Measurements from ENCODE around the gene SYMPK.
A peak's percentile ranks its signal among the peaks of the same experiment; 100 is the strongest.

Gene SYMPK

DNA sequence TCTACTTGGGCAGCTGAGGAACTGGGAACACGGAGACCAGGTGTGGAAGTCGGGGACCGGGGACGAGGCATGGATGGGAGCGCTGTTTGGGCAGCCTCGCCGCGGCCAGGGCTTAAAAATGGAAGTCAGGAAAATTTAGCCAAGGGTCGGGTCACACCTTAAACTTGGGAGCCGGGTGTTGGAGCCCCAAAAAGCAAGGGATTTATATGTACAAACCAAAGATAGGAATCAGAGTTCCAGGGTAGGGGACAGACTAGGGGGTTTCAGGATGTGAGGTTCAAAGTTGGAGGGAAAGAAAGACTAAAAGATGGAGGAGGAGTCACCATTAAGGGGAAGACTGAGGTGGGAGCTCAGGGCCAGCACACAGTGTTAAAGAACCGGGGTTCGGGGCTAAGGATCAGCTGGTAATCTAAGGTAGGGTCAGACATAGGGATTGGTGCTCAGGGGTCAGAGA, 1.7 kb upstream of the SYMPK start:
- peaks cover 26% of the 10 kb centered on the region for H3K4me1 Mint-ChIP-seq (ENCODE audit: low read depth)
- H3K27me3 Mint-ChIP-seq, result peaks cover 26% of the 10 kb centered on the region
- H3K36me3 Mint-ChIP-seq (ENCODE audit: low read depth), result peaks cover 26% of the 10 kb centered on the region
- no peak overlapping the region for H3K27ac Mint-ChIP-seq
- H3K9me3 Mint-ChIP-seq, result no peaks in the 10 kb centered on the region
- DNase-seq, result no peak
- H3K4me3 Mint-ChIP-seq, result peak overlapping the region; percentile 66

DNA sequence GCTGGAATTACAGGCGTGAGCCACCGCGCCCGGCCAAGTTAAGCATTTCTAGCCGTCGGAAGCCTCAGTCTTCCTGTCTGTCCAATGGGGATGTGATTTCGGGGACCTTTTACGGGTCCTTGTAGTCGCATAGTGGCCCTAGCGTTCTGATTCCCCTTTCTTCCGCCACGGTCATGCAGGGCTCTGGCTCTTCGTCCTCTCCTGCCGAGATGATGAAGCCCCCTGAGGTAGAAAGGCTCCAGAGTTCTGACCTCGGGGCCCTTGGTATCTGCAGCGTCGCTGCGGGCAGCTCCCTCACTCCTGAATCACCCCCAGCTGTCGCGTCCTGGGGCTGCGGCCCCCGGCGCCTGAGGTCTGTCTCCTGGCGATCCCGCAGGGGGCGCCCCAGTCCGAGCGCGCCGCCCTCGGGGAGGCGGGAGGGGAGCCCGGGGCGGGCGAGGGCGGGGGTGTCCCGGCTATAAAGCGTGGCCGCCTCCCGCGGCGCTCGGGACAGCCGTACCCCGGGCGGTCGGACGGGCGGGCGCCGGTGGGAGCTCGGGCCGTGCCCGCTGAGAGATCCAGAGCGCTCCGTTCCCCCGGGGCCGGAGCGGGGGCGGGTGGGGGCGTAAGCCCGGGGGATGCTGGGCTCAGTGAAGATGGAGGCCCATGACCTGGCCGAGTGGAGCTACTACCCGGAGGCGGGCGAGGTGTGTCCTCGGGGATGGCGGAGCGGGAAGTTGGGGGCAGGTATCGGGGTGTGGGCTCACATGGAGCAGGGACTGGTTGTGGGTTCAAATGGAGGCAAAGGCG, 1.1 kb upstream of the SYMPK start, which contains the start of gene FOXA3:
TSS of gene FOXA3 (plus strand) at position 487 of the 789 bp plus-strand sequence. CDS start at position 618, 131 bp downstream.
- H3K36me3 Mint-ChIP-seq (ENCODE audit: low read depth), result peaks cover 32% of the 10 kb centered on the region
- no peaks in the 10 kb centered on the region for H3K9me3 Mint-ChIP-seq
- H3K27me3 Mint-ChIP-seq, result peaks cover 26% of the 10 kb centered on the region
- peak within 1 kb of the TSS; percentile 97 for H3K4me3 Mint-ChIP-seq
- H3K27ac Mint-ChIP-seq, result peak within 1 kb of the TSS; percentile 98
- H3K4me1 Mint-ChIP-seq (ENCODE audit: low read depth), result peaks cover 26% of the 10 kb centered on the region
- DNase-seq, result peak; percentile 76

- Mint-ChIP-seq H3K9me3 (no peaks in the 10 kb centered on the region), H3K27me3 (peaks cover 26% of the 10 kb centered on the region), H3K36me3 (ENCODE audit: low read depth) (peaks cover 38% of the 10 kb centered on the region), H3K27ac (peak overlapping the region; percentile 98), H3K4me3 (peak overlapping the region; percentile 97), H3K4me1 (ENCODE audit: low read depth) (peaks cover 27% of the 10 kb centered on the region)
- DNase-seq, result no peak
Observed at GRCh38 chr19:45863335-45863839, 440 bp upstream of the SYMPK start.

- H3K4me3 Mint-ChIP-seq, result peak overlapping the region; percentile 97
- no peaks in the 10 kb centered on the region for H3K9me3 Mint-ChIP-seq
- peaks cover 31% of the 10 kb centered on the region for H3K4me1 Mint-ChIP-seq (ENCODE audit: low read depth)
- H3K27ac Mint-ChIP-seq, result peak overlapping the region; percentile 98
- H3K27me3 Mint-ChIP-seq, result peaks cover 26% of the 10 kb centered on the region
- peaks cover 45% of the 10 kb centered on the region for H3K36me3 Mint-ChIP-seq (ENCODE audit: low read depth)
- no peak for DNase-seq
Observed at GRCh38 chr19:45862271-45862563, 730 bp downstream of the SYMPK start.

- Mint-ChIP-seq H3K27ac (peak overlapping the region; percentile 98), H3K4me1 (ENCODE audit: low read depth) (peaks cover 31% of the 10 kb centered on the region), H3K36me3 (ENCODE audit: low read depth) (peaks cover 59% of the 10 kb centered on the region), H3K4me3 (peak overlapping the region; percentile 97), H3K27me3 (peaks cover 23% of the 10 kb centered on the region), H3K9me3 (no peaks in the 10 kb centered on the region)
- no peak for DNase-seq
Observed at GRCh38 chr19:45860359-45861259, 2.3 kb downstream of the SYMPK start.

- Mint-ChIP-seq H3K4me1 (ENCODE audit: low read depth) (peaks cover 5% of the 10 kb centered on the region), H3K4me3 (no peak overlapping the region), H3K9me3 (no peaks in the 10 kb centered on the region), H3K27ac (no peak overlapping the region), H3K27me3 (no peaks in the 10 kb centered on the region), H3K36me3 (ENCODE audit: low read depth) (peaks cover 92% of the 10 kb centered on the region)
- no peak for DNase-seq
Observed at GRCh38 chr19:45854167-45854778, 8.7 kb downstream of the SYMPK start.

GRCh38 chr19:45852983-45853382, 10.0 kb downstream of the SYMPK start:
- Mint-ChIP-seq H3K4me1 (ENCODE audit: low read depth) (peaks cover under 1% of the 10 kb centered on the region), H3K9me3 (no peaks in the 10 kb centered on the region), H3K27ac (peak overlapping the region; percentile 50), H3K27me3 (no peaks in the 10 kb centered on the region), H3K36me3 (ENCODE audit: low read depth) (peaks cover 92% of the 10 kb centered on the region), H3K4me3 (no peak overlapping the region)
- DNase-seq, result no peak

DNA sequence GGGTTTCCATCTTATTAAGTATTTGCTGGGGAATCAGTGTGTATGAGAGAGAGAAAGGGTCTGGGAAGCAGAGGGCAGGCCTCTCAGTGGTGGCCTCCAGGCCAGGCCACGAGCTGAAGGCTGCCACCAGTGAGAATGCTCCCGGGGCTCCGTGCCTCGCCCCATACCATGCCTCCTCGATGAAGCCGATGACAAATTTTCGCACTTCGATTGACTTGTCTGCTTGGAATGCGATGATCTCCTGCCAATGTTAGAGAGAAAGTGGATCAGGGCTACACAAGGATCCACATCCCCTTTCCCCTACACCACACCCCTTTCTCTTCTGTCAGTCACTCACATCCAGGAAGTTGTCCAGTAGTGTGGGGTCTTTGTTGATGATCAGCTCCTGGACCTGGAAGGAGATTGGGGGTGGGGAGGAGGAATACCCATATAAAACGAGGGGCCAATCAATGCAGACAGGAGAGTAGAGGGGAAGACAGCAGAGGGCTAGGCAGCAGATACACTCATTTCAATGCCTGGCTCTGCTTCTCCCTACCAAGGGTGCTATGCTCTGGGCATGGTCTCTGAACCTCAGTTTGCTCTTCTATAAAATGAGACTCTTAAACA, 10.7 kb downstream of the SYMPK start:
- Mint-ChIP-seq H3K4me3 (no peak overlapping the region), H3K27ac (peak overlapping the region; percentile 50), H3K9me3 (no peaks in the 10 kb centered on the region), H3K27me3 (no peaks in the 10 kb centered on the region), H3K36me3 (ENCODE audit: low read depth) (peaks cover 96% of the 10 kb centered on the region), H3K4me1 (ENCODE audit: low read depth) (no peaks in the 10 kb centered on the region)
- no peak for DNase-seq

DNA sequence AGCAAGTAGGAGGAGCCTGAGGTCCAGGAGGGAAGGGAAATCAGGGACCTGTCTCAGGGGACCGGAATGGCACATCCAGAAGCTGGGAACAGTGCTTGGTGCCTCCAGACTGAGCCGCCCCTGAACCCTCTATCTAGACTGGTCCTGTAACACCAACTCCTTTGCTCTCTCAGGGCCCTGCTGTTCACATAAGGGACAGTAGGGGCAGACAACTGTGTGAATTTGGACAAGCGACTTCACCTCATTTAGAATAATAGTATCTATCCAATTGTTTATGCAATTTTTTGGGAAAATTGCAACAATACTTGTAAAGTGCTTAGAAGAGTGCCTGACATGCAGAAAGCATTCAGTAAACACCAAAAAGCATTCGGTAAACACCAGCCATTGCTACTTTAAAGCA, 14.0 kb downstream of the SYMPK start:
- Mint-ChIP-seq H3K9me3 (no peaks in the 10 kb centered on the region), H3K4me3 (no peak overlapping the region), H3K4me1 (ENCODE audit: low read depth) (no peaks in the 10 kb centered on the region), H3K27ac (no peak overlapping the region), H3K27me3 (no peaks in the 10 kb centered on the region), H3K36me3 (ENCODE audit: low read depth) (peaks cover 93% of the 10 kb centered on the region)
- DNase-seq, result no peak

GRCh38 chr19:45847663-45848062, 15.3 kb downstream of the SYMPK start:
- H3K4me3 Mint-ChIP-seq, result no peak overlapping the region
- DNase-seq, result no peak
- no peak overlapping the region for H3K27ac Mint-ChIP-seq
- no peaks in the 10 kb centered on the region for H3K4me1 Mint-ChIP-seq (ENCODE audit: low read depth)
- no peaks in the 10 kb centered on the region for H3K27me3 Mint-ChIP-seq
- peaks cover 95% of the 10 kb centered on the region for H3K36me3 Mint-ChIP-seq (ENCODE audit: low read depth)
- no peaks in the 10 kb centered on the region for H3K9me3 Mint-ChIP-seq

DNA sequence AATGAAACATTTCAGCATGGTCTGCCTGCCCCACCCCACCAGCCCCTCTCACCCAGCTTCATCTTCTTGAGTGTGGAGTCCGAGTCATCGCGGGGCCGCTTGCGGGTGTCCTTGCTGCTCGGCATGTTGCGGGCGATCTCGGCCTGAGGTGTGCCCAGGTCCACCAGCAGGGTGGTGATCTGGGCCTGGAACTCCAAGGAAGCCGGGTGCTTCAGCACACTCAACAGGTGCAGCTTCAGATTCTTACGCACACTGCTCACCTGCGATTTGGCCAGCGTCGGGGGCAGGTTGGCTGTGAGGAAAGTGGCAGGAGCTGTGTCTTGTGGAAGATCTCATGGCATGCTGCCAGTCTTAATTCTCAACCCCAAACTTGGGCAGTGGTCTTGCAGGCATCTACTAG, 20.7 kb downstream of the SYMPK start:
- Mint-ChIP-seq H3K27ac (no peak overlapping the region), H3K27me3 (no peaks in the 10 kb centered on the region), H3K4me3 (no peak overlapping the region), H3K36me3 (ENCODE audit: low read depth) (peaks cover 90% of the 10 kb centered on the region), H3K9me3 (no peaks in the 10 kb centered on the region), H3K4me1 (ENCODE audit: low read depth) (no peaks in the 10 kb centered on the region)
- no peak for DNase-seq

GRCh38 chr19:45834970-45835369, 28.0 kb downstream of the SYMPK start:
- Mint-ChIP-seq H3K36me3 (ENCODE audit: low read depth) (peaks cover 92% of the 10 kb centered on the region), H3K4me1 (ENCODE audit: low read depth) (no peaks in the 10 kb centered on the region), H3K9me3 (no peaks in the 10 kb centered on the region), H3K27me3 (no peaks in the 10 kb centered on the region), H3K27ac (no peak overlapping the region), H3K4me3 (no peak overlapping the region)
- no peak for DNase-seq

GRCh38 chr19:45828945-45829344, 34.0 kb downstream of the SYMPK start:
- Mint-ChIP-seq H3K4me3 (no peak overlapping the region), H3K4me1 (ENCODE audit: low read depth) (no peaks in the 10 kb centered on the region), H3K9me3 (no peaks in the 10 kb centered on the region), H3K27ac (no peak overlapping the region), H3K27me3 (no peaks in the 10 kb centered on the region), H3K36me3 (ENCODE audit: low read depth) (peaks cover 97% of the 10 kb centered on the region)
- no peak for DNase-seq

- peaks cover 96% of the 10 kb centered on the region for H3K36me3 Mint-ChIP-seq (ENCODE audit: low read depth)
- H3K27ac Mint-ChIP-seq, result no peak overlapping the region
- no peaks in the 10 kb centered on the region for H3K27me3 Mint-ChIP-seq
- no peaks in the 10 kb centered on the region for H3K4me1 Mint-ChIP-seq (ENCODE audit: low read depth)
- H3K9me3 Mint-ChIP-seq, result no peaks in the 10 kb centered on the region
- no peak for DNase-seq
- H3K4me3 Mint-ChIP-seq, result no peak overlapping the region
Observed at GRCh38 chr19:45828523-45828922, 34.4 kb downstream of the SYMPK start.

All from activated T-cell treated with anti-CD3 and anti-CD28 coated beads, Interleukin-2, amount 50 U/mL, for 24 hours (primary cell).